NOMO-1 treated with DMSO at 0.1 percent for 48 hours (cell line): ENCODE measurements around the gene PACS2.

Source experiments
- DNase-seq: peaks from one replicate; lab custom pipeline; 2025; ENCODE audit not compliant: unreplicated experiment; lab: John Stamatoyannopoulos, UW

PACS2 gene

DNA sequence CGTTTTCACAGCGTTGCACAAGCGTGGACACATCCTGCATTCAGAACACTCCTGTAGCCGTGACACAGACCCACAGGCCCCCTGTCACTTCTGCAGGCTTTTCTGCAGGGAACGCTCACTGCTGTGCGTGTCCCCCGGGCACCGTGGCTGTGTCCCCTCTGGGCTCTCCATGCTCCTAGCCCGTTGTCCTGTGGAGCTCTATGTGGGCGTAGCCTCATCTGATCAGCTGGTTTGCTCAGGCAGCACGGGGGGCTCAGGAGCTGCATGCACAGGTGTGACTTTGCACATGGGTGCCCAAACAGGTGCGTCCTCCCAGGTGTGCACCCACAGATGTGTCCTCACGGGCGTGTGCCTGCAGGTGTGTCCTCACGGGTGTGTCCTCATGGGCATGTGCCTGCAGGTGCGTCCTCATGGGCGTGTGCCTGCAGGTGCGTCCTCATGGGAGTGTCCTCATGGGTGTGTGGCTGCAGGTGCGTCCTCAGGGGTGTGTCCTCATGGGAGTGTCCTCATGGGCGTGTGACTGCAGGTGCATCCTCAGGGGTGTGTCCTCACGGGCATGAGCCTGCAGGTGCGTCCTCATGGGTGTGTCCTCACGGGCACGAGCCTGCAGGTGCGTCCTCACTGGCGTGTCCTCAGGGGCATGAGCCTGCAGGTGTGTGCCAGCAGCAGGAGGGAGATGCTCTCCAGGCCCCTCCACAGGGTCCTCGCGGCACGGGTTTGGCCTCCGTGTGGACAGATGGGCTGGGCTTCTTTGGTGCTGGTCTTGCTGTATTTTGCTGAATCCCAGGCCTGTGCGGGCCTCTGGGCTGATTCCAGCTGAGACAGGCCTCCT is 122.6 kb downstream of the PACS2 start:
- DNase-seq = no peak

DNA sequence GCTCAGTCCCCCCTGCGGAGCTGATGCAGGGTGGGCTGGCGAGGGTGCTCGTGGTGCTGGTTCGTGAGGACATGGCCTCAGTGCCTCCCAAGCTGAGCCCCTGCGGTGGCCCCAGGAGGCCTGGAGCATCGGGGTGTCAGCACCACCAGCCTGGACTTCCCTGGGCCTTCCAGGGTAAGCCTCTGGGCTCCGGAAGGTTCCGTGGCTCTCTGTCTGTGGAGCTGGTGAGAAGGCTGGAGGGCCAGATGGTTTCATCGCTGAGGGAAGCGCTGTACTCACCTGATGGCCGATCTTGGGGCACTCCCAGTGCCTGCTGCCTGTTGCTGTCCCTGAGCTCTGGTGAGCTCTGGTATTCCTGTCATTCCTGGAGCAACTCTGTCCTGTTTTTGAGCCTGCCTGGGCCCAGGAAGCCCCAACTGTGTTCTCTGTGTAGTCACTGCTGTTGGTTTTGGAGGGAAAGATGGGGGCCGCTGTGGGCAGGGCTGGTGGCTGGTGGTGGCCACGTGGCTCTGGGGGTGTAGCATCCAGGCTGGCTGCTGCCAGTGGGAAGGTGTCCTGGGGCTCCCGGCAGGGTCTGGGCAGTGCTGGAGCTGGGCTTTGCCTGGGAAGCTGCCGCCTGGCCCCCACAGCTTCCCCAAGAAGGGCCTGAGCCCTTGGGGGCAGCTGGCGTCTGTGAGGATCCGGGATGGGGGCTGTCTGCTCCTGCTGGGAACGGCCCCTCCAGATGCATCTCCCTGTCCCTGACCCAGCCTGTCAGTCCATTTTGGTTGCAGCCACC is 123.4 kb downstream of the PACS2 start:
- no peak for DNase-seq

DNA sequence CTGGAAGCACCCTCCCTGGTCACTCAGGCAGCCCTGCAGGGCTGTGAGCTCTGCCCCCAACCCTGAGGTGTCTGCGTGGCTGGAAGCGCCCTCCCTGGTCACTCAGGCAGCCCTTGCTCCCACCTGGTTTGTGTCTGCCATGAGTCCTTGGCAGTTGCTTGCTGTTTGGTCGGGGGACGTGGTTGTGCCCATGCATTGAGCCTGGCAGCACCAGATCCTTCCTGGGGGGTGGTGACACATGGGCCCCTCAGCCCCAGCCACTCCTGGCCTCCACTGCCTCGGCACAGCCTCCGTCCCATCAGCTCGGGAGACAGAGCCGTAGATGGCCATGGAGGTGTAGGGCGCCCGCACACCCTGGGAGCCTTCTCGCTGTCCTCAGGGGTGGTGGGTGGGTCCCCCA is 124.6 kb downstream of the PACS2 start:
- no peak for DNase-seq

- DNase-seq = no peak
Observed at GRCh38 chr14:105439710-105440553, 125.4 kb downstream of the PACS2 start.

DNA sequence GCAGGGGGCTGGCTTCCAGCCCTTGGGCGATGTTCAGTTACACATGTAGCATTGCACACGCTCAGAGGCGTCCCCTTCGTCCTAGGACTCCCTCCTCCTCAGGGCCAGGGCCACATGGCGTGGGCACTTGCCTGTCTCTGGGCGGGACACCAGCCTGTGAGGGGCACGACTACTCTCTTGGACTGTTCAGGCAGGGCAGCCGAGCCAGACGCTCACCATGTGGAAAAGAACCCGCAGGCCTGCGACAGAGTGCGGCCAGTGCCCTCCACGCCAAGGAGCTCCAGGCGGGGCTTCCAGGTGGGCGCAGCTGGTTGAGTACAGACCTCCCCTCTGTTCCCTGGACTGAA is 126.0 kb downstream of the PACS2 start:
- DNase-seq = no peak

GRCh38 chr14:105440992-105441391 is 126.4 kb downstream of the PACS2 start:
- no peak for DNase-seq

DNA sequence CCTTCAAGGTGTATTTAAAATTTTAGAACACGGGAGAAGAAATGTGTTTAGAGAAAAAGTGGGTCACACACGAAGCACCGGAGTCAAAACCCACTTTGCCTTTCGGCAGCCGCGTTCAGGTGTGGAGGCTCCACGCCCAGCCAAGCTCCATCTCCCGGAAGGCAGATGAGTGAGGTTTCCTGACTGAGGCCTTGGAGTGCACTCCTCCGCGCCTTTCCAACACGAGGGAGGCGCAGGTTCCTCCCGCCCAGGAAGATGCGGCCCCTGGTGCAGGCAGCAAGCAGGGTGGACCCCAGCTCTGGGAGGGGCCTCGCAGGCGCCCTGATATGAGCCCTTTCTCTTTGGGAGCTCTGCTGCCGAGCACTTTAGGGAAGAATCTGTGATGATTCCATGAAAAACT is 127.6 kb downstream of the PACS2 start:
- DNase-seq = no peak

DNA sequence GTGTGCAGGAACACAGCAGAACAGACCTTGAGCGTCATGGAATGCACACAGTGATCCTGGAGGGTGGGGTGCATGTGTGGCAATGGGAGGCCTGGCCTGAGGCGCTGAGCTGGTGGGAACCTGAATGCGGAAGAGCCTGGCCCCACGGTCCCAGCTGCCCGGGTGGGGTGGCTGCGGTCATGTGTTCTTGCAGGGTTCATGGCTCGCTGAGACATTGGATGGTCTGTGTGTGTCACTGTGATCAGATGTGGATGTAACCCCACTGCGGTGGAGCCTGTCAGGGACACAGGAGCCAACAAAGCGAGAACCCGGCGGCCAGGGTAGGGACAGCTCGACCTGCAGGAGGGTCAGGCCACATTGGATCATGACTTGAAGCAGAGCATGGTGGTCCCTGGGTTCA is 128.3 kb downstream of the PACS2 start:
- DNase-seq = no peak

DNA sequence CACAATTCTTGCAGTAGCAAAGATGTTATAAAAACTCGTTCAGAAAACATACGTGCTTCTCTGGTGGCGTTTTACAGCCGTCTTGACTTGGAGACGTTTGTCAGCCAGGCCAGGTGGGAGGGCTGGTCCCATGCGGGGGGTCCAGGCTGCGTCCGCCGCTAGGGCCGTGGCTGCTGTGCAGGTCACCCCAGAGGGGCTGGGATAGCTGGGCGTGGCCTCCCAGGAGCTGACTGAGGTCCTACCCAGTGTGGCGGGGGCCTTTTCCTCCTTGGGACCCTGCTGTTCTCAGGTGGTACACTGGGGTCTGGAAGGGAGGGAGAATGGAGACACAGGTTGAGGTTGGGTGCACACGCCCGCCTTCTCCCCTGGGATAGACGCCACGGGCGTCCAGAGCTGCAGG is 130.3 kb downstream of the PACS2 start:
- no peak for DNase-seq

- DNase-seq = no peak
Observed at GRCh38 chr14:105445290-105445689, 130.7 kb downstream of the PACS2 start.

GRCh38 chr14:105445901-105446845 is 131.6 kb downstream of the PACS2 start:
- DNase-seq = no peak

DNA sequence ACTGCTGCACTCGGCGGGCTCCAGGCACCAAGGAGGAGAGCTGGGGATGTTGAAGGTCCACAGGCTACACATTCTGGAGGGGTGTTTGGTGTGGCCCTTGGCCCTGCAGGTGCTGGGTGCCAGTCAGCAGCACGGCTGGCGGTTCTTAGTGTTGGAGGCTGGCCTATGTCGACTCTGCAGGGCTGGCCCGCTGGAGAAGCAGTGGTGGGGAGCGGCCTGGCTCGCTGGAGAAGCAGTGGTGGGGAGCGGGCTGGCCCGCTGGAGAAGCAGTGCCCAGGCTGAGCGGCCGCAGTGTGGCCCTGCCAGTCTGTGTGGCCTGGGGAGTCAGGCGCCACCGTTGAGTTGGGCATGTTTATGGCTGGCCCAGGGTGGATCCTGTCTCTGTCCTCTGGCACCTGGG is 132.4 kb downstream of the PACS2 start:
- DNase-seq = no peak
